ENCODE results near the gene NABP2.
"Not testable (repeated sequence)": the region's sequence is repeated elsewhere in the genome, so short reads cannot be mapped to it uniquely, and the experiment has no call there.

Gene NABP2

DNA sequence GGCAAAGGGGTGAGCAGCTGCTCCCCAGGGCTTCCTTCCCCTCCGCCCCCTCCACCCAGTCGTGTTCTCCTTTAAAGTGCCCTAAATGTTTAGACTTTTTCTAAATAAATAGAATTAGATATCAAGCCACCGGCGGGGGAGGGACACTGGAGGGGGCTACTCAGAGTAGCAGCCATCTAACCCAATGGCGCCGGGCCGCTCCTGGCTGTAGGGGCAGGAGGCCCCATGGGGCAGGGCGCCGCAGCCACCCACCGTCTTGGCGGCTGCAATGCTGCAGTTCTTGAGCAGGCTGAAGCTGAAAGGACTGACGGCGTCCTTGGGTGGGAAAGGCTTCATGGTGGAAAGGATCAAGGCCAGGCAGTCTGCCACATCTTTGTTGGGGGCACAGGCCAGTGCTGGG lies 18.8 kb downstream of the NABP2 start:
- in situ Hi-C loops (cut with MboI; ENCODE audit: low sequenced_read_pairs), result no loop called here

DNA sequence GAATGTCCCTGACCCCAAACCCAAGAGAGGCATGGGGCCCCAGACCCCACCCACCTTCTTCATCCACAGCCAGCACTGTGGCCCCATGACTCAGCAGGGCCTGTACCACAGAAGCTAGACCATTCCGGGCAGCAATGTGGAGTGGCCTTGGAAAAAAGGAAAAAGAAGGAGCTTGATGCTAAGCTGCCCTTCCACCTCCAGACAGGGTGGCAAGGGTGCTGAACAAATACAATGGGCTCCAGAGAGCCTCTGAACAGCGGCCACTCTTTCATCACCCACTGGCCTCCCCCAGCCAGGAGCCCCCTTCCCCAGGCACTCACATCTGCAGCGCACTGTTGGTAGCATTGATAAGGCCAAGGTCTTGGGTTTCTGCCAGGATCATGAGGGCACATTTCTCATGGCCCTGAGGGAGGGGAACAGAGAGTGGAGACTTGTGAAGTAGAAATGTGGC lies 19.6 kb downstream of the NABP2 start:
- in situ Hi-C loops (cut with MboI; ENCODE audit: low sequenced_read_pairs), result no loop called here

DNA sequence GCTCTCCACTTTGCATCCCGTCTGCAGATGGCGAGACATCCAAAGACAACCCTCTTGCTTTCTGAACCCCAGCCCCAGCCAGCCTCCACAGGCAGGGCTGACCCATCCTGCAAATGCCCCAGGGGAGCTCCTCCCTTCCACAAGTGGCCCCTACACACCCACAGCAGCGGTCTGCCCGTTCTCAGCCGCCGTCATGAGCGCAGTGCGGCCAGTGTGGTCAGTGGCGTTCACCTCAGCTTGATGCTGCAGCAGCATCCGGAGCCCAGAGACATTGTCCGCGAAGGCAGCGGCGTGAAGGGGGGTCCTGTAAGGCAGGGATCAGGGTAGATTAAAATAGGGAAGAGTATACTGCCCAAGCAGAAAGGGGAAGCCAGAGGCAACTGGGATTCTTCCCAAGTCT lies 20.4 kb downstream of the NABP2 start:
- in situ Hi-C loops (cut with MboI; ENCODE audit: low sequenced_read_pairs), result no loop called here

DNA sequence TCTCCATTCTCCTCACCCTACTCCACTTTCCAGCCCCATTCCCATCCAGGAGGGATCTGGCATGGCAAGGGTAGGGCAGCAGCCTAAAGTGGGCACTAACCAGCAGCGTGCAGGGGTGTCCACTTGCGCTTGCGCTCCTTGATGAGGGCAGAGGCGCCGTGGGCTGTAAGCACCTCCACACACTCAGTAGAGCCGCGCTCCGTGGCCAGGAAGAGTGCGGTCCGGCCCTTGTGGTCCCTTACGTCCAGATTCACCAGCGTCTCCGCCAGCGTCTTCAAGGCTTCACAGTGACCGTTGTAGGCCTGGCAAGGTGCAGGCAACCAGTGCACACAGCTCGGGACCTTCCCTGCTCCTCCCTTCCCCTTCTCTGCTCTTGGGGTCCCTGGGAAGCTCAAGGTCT lies 23.8 kb downstream of the NABP2 start:
- in situ Hi-C loops (cut with MboI; ENCODE audit: low sequenced_read_pairs), result no loop called here

DNA sequence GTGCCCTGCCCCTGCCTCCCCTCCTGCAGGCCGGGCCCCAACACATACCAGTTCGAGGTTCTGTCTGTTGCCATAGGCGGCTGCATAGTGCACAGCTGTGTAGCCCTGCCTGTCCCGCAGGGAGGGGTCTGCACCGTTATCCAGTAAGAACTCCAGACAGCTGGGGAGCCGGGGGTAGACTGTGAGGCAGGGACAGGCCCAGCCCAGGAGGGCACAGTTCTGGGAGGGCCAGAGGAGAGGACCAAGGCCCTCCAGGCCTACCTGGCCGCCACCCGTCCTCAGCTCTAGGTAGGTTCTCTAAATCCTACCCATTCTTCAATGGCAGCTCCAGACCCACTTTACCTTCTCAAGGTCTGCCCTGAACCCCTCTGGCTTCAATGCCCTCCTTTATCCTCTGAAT lies 24.6 kb downstream of the NABP2 start:
- in situ Hi-C loops (cut with MboI; ENCODE audit: low sequenced_read_pairs), result no loop called here

DNA sequence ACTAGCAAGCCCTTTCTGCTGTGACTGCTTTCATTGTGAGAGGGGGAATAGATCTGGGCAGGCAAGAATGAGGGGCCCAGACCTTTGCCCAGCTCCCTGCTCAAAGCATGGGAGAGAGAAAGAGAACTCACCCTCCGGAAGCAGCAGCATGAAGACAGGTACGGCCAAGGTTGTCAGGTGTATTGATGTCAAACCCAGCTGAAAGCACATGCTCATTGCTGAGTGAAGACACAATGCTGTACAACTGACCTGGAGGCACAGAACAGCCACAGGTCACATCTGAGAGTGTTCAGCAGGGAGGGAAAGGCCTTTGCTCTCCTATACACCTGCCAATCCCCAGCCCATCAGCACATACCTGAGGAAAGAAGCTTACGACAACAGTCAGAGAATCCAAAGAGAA lies 28.5 kb downstream of the NABP2 start:
- in situ Hi-C loops (cut with MboI; ENCODE audit: low sequenced_read_pairs), result no loop called here

DNA sequence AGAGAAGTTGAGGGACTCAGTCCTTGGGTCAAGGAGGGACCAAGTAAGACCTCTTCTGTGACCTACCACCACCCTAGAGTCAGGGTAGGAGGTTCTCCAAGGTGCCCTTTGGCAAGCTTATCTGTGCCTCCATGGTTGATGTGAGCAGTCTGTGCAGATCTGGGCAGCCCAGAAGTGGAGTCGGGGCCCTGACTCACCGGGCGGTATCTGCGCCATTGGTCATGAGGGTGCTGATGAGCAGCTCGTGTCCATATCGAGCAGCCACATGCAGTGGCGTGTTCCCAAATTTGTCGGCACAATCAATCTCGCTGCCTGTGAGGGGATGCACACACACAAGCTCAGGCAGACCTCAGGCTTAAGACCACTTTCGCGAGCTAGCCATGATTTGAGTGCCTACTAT lies 28.9 kb downstream of the NABP2 start:
- in situ Hi-C loops (cut with MboI; ENCODE audit: low sequenced_read_pairs), result no loop called here

DNA sequence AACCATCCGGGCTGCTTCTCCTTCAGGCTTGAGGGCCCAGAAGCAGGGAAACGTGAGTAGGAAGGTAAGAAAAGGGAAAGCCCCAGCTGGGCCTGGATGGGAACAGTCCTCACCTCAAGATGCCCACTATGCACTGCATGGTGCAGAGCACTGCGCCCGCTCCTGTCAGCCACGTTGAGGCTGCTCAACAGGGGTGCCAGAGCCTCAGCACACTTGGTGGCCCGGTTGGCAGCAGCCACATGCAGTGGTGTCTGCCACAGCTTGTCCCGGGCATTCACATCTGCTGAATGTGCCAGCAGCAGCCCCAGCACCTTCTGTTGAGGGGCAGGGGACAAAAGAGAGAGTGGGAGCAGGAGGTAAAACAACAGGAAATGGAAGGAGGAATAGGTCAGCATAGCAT lies 31.5 kb downstream of the NABP2 start:
- in situ Hi-C loops (cut with MboI; ENCODE audit: low sequenced_read_pairs), result no loop called here

DNA sequence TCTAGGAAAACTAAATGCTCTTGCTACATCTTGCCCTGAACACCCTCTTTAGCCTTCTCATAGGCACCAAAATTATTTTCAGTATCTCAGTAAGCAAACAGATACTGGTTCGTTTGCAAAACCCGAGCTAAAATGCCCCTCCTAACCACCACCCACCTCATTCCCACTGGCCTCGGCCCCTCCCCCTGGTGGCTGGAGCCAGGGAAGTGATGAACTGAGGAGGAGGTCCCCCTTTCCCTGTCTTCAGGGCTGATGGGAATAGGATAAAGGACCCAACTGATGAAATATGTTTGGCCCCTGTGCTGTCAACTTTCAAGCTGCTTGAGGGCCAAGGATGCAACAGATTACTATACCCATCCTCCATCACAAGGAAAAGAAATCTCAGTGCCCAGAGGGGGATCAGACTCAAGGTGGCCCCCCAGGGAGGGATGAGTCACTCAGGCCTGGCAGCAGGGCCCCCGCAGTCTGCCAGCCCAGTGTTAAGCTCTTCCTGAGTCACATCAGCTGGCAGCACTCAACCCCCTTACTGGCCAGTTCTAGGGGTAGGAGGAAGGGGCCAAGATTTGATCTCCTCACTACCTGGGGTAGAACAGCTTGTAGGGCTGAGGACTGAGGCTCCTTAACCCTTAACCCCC lies 32.3 kb downstream of the NABP2 start:
- in situ Hi-C loops (cut with MboI; ENCODE audit: low sequenced_read_pairs), result no loop called here

DNA sequence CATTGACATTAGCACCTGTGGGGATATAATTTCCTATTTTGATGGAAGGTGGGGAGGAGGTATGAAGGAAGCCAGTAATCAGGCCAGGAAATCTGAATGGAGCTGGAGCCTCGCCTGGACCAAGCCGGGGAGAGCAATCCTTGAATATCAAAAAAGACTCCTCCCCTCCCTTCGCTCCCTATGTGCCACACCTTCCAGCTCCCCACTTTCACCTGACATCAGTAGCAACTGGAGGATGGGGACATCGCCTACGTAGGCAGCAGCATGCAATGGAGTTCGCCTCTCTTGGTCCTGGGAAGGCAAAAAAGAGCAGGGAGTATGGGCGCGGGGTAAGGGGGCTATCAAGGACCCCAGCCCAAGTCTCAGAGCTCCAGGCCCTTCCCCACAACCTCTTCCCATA lies 32.9 kb downstream of the NABP2 start:
- in situ Hi-C loops (cut with MboI; ENCODE audit: low sequenced_read_pairs), result no loop called here

DNA sequence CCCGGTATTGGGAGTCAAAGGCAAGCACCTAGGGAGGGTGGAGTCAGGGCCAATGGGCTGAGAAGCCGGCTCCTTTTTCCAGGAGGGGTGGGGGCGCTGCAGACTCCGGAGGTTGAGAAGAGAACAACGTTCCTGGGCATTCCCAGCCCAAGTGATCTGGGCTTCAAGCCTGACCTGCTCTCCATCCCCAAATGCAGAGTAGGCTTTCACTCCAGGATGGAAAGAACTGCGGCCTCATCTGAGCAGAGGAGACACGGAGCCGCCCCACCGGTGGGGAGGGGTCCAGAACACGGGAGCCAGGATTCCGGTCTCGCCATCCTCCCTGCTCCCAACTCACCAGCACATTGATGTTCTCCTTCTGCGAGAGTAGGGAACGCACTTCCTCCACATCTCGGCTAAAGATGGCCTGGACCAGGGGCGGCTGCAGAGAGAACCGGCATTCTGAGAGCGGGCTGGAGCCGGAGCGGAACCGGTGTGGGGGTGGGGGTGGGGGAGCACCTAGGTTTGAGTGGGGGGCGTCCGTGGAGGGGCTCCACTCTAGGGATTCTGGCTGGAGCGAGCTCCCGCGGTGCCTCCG lies 33.4 kb downstream of the NABP2 start:
- in situ Hi-C loops (cut with MboI; ENCODE audit: low sequenced_read_pairs), result no loop called here

DNA sequence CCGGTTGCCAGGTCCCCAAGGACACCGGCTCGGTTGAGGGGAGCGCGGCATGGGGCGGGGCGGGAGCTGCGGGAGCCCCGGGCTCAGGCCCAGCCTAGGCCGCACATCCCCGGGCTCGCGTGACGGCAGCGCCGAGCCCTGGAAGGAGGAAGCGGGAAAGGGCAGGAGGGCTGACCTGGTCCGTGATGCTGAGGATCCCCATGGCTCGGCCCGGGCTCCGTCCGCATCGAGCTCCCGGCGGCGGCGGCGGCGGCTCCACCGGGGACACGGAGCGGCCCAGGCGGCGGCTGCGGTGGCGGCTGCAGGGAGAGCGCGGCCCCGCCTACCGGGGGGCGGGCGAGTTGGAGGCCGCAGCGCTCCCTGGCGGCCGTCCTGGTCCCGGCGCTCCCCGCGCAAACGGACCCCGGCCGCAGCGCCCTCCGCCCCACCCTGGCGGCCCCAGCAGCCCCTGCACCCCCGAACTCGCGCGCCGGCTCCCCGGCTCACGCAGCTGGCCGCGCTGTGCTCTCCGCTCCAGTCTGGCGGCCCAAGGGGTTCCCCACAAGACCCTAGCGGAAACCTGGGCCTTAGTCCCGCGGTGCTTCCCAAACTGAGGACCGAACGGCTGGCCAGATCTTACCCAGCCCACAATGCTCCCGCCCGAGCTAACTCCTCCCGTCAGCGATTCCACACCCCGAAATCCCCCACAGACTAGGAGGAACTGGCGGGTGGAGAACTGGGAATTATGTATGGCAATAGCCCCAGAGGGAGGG lies 34.1 kb downstream of the NABP2 start, which contains the start of gene ANKRD52:
Gene ANKRD52, minus strand, starts transcription at position 317 of the 752 bp plus-strand sequence. Its CDS starts 115 bp downstream, at position 202.
- in situ Hi-C loops (cut with MboI; ENCODE audit: low sequenced_read_pairs), result no loop called here

DNA sequence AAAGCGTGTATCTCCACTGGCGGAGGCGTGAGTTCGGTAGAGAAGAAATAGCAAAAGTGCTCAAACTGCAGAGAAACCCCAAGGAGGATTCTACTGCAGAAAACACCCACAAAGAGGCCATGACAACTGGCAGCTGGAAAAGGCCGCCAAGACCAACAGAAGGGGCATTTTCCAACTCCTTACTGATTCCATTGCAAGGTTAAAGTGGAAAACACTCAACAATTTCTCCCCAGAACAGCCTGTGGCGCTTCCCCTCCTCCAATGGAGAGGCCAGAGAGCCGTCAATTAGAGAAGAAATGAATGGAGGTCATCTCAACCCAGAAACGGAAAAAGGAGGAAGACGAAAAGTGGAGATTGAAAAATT lies 34.7 kb downstream of the NABP2 start:
- in situ Hi-C loops (cut with MboI; ENCODE audit: low sequenced_read_pairs), result no loop called here

DNA sequence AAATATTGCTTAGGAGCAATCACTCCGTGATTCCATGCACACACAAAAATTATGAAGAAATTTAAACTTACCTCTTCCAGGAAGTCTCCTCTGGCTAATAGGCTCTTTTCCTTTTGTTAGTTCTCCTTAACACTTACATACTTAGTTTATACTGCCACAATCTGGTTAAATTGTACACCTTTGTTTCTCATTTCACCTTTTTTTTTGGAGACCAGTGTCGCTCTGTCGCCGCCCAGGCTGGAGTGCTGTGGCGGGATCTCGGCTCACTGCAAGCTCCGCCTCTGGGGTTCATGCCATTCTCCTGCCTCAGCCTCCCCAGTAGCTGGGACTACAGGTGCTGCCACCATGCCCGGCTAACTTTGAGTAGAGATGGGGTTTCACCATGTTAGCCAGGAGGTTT lies 36.2 kb downstream of the NABP2 start:
- in situ Hi-C loops (cut with MboI; ENCODE audit: low sequenced_read_pairs), result no loop called here

DNA sequence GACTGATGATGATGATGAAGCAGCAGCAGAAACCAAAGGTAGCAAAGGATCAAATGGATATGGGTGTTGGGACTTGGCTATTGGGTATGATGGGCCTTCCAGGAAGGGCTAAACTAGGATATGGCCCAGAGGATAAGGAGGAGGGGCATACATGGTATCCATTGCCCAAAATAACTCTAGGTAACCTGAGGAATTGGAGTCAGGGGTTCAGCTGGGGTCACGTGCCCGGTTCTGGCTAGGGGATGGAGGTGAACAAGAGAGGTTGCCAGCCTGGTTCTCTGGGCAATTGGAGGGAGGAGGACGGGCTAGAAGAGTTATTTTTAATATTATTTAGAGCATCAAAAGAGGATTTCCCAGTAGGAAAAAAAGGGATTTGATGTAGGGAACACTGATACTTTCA lies 36.8 kb downstream of the NABP2 start:
- in situ Hi-C loops (cut with MboI; ENCODE audit: low sequenced_read_pairs), result no loop called here

DNA sequence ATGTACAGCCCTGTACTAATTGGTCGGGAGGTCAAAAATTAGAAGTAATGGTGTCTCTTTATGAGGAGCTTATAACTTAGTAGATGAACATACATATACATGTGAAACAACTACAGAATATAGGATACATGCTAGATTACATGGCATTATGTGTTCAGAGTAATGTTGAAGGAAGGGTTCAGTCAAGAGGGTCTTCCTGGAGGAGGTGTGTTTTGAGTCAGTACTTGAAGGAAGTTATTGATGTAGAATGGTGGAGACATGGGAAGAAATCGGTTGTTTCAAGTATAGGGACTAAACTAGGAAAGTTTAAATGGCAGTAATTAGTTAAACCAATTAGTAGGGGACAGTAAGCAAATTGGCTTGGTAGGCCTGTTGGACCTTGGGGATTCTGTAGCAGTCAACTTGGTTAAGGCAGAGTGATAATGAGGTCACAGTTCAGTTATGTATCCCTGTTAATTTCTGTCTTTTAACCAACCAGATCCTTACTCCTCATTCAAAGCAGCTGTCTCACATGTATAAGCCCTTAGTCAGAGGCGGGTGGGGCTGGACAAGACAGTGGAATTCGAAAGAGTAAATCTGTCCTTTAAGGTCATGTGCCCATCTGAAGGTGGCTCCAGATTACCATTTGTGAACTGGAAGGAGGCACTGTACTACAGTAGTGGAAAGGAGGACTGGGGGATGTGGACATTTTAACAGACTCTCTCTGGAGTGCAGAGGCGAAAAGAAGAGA lies 37.5 kb downstream of the NABP2 start:
- in situ Hi-C loops (cut with MboI; ENCODE audit: low sequenced_read_pairs), result no loop called here

DNA sequence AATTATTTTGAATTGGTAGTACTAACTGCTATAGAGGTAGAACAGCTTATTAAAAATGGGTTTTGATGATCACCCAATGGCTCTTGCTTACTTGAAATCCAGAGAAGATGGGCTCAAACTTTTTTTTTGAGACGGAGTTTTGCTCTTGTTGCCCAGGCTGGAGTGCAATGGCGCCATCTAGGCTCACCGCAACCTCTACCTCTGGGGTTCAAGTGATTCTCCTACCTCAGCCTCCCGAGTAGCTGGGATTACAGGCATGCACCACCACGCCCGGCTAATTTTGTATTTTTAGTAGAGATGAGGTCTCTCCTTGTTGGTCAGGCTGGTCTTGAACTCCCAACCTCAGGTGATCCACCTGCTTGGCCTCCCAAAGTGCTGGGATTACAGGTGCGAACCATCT lies 38.8 kb downstream of the NABP2 start:
- in situ Hi-C loops (cut with MboI; ENCODE audit: low sequenced_read_pairs), result not testable (repeated sequence)

DNA sequence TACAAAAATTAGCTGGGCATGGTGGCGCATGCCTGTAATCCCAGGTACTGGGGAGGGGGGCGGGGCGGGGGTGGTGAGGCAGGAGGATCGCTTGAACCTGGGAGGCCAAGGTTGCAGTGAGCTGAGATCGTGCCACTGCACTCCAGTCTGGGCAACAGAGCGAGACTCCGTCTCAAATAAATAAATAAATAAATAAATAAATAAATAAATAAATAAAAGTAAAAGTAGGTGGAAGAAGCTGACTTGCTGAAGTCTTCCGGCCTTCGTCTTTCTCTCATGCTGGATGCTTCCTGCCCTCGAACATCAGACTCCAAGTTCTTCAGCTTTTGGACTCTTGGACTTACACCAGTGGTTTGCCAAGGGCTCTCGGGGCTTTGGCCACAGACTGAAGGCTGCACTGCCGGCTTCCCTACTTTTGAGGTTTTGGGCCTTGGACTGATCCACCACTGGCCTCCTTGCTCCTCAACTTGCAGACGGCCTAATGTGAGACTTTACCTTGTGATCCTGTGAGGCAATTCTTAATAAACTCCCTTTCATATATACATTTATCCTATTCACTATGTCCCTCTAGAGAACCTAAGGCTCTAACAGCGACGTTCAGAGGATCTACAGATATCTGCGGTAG lies 42.0 kb downstream of the NABP2 start:
- in situ Hi-C loops (cut with MboI; ENCODE audit: low sequenced_read_pairs), result not testable (repeated sequence)

DNA sequence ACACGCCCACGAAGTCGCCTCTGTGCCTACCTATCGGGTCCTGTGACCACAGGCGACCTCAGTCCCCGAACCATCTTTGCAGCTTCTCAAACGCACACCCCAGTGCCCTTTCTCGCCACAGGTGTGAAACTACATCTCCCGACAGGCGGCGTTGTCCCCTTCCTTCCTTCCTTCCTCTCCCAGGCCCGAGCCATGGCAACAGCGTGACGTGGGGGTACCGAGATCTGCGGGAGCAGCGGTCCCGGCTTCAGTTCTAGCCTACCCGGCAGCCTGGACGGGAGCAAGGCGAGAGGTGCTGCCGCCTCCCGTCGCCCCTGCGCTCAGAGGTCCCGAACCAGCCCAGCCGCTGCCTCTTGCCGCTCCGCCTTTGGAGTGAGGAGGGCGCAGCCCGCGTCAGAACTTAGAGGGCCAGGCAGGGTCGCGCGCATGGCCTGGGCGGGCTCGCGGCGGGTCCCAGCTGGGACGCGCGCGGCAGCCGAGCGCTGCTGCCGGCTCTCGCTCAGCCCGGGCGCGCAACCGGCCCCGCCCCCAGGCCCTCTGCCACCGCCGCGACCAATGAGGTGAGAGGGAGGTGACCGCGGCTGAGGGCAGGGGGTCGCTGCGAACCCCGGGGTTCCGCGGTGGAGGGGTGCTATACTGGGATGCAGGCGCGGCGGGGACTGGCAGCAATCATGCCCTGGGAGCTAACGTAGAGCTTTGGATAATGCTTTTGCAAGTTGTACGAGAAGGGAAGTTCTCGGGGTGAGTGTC lies 42.7 kb downstream of the NABP2 start, which contains the start of gene COQ10A:
Gene COQ10A, plus strand, starts transcription at position 250 of the 750 bp plus-strand sequence. Its CDS starts 177 bp downstream, at position 427.
- in situ Hi-C loops (cut with MboI; ENCODE audit: low sequenced_read_pairs), result no loop called here

DNA sequence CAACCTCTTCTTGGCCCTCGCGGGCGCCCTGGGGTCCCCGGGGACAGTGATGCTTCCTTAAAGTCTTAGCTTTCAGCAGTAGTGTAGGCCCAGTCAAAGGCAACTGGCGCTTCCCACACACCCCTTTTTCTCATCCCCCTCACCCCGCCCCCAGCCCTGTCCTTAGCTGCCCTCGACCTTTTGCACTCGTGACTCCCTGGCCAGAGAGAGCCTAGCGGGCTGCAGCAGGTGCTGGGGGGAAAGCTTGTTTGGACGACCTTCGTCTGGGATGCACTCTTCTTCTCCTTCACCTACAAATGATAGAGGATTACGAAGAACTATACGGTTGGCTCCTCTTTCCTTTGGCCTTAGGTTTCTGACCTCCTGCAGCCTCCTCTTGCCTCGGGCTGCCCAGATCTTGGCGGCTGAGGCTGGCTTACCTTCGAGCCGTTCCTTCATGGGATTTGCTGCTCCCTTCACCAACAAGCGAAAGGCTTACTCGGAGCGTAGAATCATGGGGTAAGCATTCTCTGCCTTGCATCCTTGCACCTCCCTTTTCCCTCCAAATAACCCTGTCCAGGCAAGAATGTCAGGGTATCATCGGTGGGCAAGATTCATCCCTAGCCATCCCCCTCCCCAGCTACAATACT lies 43.4 kb downstream of the NABP2 start:
- in situ Hi-C loops (cut with MboI; ENCODE audit: low sequenced_read_pairs), result no loop called here
